Panc1 (cell line): ENCODE measurements around the gene LTA4H. TPM values are rescaled to one million over a fixed set of nuclear protein-coding genes. Genes with fewer than 3 reads are reported as not detected.

ENCODE experiments used
- ATAC-seq: fragments of 200-7000 bp; cut with Tn5 transposase; 2 replicates; pipeline ENCODE4 v1.9.1; 2020; ENCODE audit warnings: mild to moderate bottlenecking, moderate library complexity
- BruUV-seq: library from RNA; stranded (reverse); fragments of 400-500 nt; replicated peaks from 2 replicates; lab custom pipeline; 2021; lab: Mats Ljungman, UMichigan
- CTCF ChIA-PET: fragments of 300-600 bp; sonication (Branson Sonifier 250); formaldehyde crosslinking; loops from one replicate; lab custom pipeline; 2022; ENCODE audit warnings: antibody characterized with exemption; lab: Charles Lee
- POLR2A ChIA-PET: fragments of 300-600 bp; sonication (Branson Sonifier 250); formaldehyde crosslinking; loops from one replicate; lab custom pipeline; 2022; ENCODE audit warnings: antibody characterized with exemption; lab: Charles Lee
- DNase-seq: peaks from one replicate; pipeline ENCODE4 v3.0.0-alpha.2; 2010; ENCODE audit warnings: low read depth, low spot score
- H3K27ac ChIP-seq: 2 replicates; pipeline ENCODE4 v1.5.1; 2011; ENCODE audit warnings: mild to moderate bottlenecking, low read length, inconsistent platforms
- H3K27me3 ChIP-seq: fragments of 200-500 bp; sonication (Bioruptor generic); 2 replicates; pipeline ENCODE4 v1.6.0; 2014; ENCODE audit warnings: low read length, inconsistent platforms; ENCODE audit not compliant: control insufficient read depth, insufficient read depth
- H3K36me3 ChIP-seq: fragments of 200-500 bp; sonication (Bioruptor generic); 2 replicates; pipeline ENCODE4 v1.5.1; 2014; ENCODE audit warnings: inconsistent platforms, mild to moderate bottlenecking, low read length, moderate library complexity; ENCODE audit not compliant: control insufficient read depth, insufficient read depth
- H3K4me1 ChIP-seq: 2 replicates; pipeline ENCODE4 v1.5.1; 2011; ENCODE audit warnings: inconsistent platforms, mild to moderate bottlenecking, low read length, moderate library complexity; ENCODE audit not compliant: control insufficient read depth, insufficient read depth
- H3K4me3 ChIP-seq, 2 experiments: 2 replicates each; pipeline ENCODE4 v1.5.1; 2011 to 2012; ENCODE audit warnings: low read depth in 2 of 2, low read length in 2 of 2, mild to moderate bottlenecking in 2 of 2, inconsistent platforms in 1 of 2, moderate library complexity in 1 of 2
- H3K9me3 ChIP-seq: fragments of 200-500 bp; sonication (Bioruptor generic); 2 replicates; pipeline ENCODE4 v1.5.1; 2014; ENCODE audit warnings: low read depth, mild to moderate bottlenecking, inconsistent platforms, low read length, moderate library complexity; ENCODE audit not compliant: control insufficient read depth, insufficient read depth
- CTCF ChIP-seq: fragments of 450-650 bp; IDR thresholded peaks from 2 replicates; pipeline ENCODE4 v1.5.1; 2017; ENCODE audit warnings: mild to moderate bottlenecking
- POLR2AphosphoS5 ChIP-seq: IDR thresholded peaks from 2 replicates; pipeline ENCODE4 v1.6.1; 2012; ENCODE audit warnings: mild to moderate bottlenecking, low read depth, low read length, moderate library complexity
- REST ChIP-seq, 2 experiments: IDR thresholded peaks; 2 replicates each; pipeline ENCODE4 v1.6.1; 2011 to 2012; ENCODE audit warnings: low read depth in 2 of 2, control low read depth in 1 of 2, low read length in 1 of 2, mild to moderate bottlenecking in 1 of 2, moderate library complexity in 1 of 2; ENCODE audit not compliant: insufficient read depth in 1 of 2
- SIN3A ChIP-seq: IDR thresholded peaks from 2 replicates; pipeline ENCODE4 v1.6.1; 2012; ENCODE audit warnings: low read depth, mild to moderate bottlenecking, low read length, moderate library complexity, borderline replicate concordance; ENCODE audit not compliant: insufficient read depth
- TCF7L2 ChIP-seq: IDR thresholded peaks from 2 replicates; pipeline ENCODE4 v1.6.1; 2011; ENCODE audit warnings: mild to moderate bottlenecking, low read depth, low read length, inconsistent platforms
- in situ Hi-C: cut with HindIII; loops from 2 replicates; pipeline ENCODE4 v1.10.0; 2016; ENCODE audit warnings: low sequenced_read_pairs, low pct_unique_long_range_greater_than_20kb
- intact Hi-C: fragments of 100-400 bp; cut with micrococcal nuclease; formaldehyde crosslinking; loops from one replicate; pipeline ENCODE4 v1.10.0; 2022; ENCODE audit not compliant: unreplicated experiment
- total RNA-seq: library from RNA; stranded (reverse); gene quantifications from one replicate; pipeline ENCODE4 v1.2.1, GENCODE V29; 2021; ENCODE audit not compliant: unreplicated experiment

Gene LTA4H
- total RNA-seq, 1 experiment from 2014 or later, result 59.6 TPM

- Histone ChIP-seq H3K4me1 (no peaks in the 10 kb centered on the region), H3K36me3 (peaks cover 7% of the 10 kb centered on the region; the same call in 1 of the 2 replicates), H3K27me3 (no peaks in the 10 kb centered on the region), H3K27ac (no peak overlapping the region), H3K9me3 (no peaks in the 10 kb centered on the region), H3K4me3 (no peak overlapping the region)
- intact Hi-C loops, result loop anchor here (5.0 kb wide), 1 partner anchor 81 kb away; no protein-coding TSS in a partner anchor
- no TSS peak for BruUV-seq
- in situ Hi-C loops, result no loop called here
- CTCF ChIA-PET, result interaction anchor here (0.5 to 2.3 kb wide), 6 partner anchors 80 to 424 kb away, joined by 3 to 9 read pairs (median 6); no protein-coding TSS in a partner anchor
- POLR2A ChIA-PET, result no interaction called here
- peak; percentile 91 for ATAC-seq
- TF ChIP-seq CTCF, result peak; percentile 77
- no peak for TF ChIP-seq REST (IDR thresholded peaks at IDR 0.05; ENCODE audit: insufficient read depth in 1 of 2, low read depth in 2 of 2, low read length in 1 of 2)
- peak; percentile 25 for DNase-seq
Measured at GRCh38 chr12:95998611-95999286, 36.6 kb downstream of the LTA4H start.

- intact Hi-C loops (loop anchor here (5.0 kb wide), 1 partner anchor 81 kb away; no protein-coding TSS in a partner anchor), in situ Hi-C loops (no loop called here)
- ChIA-PET POLR2A (no interaction called here), CTCF (interaction anchor here (0.5 to 2.3 kb wide), 4 partner anchors 80 to 423 kb away, joined by 6 to 9 read pairs (median 6); no protein-coding TSS in a partner anchor)
- no peak overlapping the region for H3K4me3 ChIP-seq
- no peaks in the 10 kb centered on the region; the same call in 1 of the 2 replicates for H3K27me3 ChIP-seq
- H3K36me3 ChIP-seq, result peaks cover 4% of the 10 kb centered on the region; the same call in 1 of the 2 replicates
- DNase-seq (no peak), ATAC-seq (no peak)
- TF ChIP-seq REST (IDR thresholded peaks at IDR 0.05; ENCODE audit: insufficient read depth in 1 of 2, low read depth in 2 of 2, low read length in 1 of 2), result no peak
- no peak for TF ChIP-seq TCF7L2
- no peak for TF ChIP-seq SIN3A
- no peak for TF ChIP-seq POLR2AphosphoS5
- no peaks in the 10 kb centered on the region for H3K4me1 ChIP-seq
- H3K27ac ChIP-seq, result no peak overlapping the region
- no peaks in the 10 kb centered on the region for H3K9me3 ChIP-seq
- no TSS peak for BruUV-seq
Measured at GRCh38 chr12:95997911-95998510, 37.4 kb downstream of the LTA4H start.
